Measurements from ENCODE around the gene DNM3.

- TF ChIP-seq CTCF (IDR thresholded peaks at IDR 0.05; ENCODE audit: low read length), result no peak
- no peak for TF ChIP-seq EZH2 (optimal IDR thresholded peaks at IDR 0.05; ENCODE audit: low read depth, low read length)
These were observed 61.2 kb downstream of the DNM3 start for GRCh38 chr1:171902527-171902926.
